Thyroid gland (tissue), 4 donors: ENCODE data around the gene CLVS2.

ENCODE experiments used
- POLR2A ChIP-seq, 2 donors: fragments of 450-650 bp; IDR thresholded peaks; one replicate each; pipeline ENCODE4 v1.6.1; 2017; ENCODE audit warnings: antibody characterized with exemption in 2 of 2, mild to moderate bottlenecking in 2 of 2, moderate library complexity in 1 of 2
- TF ChIP-seq, protein P1 (sequence below), 6 experiments: fragments of 200-600 bp in 3 of 6; fragments of 450-650 bp in 3 of 6; sonication (generic) in 3 of 6; IDR thresholded peaks; one replicate each; pipeline ENCODE4 v1.5.1; 2016 to 2019; ENCODE audit warnings: antibody characterized with exemption in 6 of 6, mild to moderate bottlenecking in 2 of 6, inconsistent platforms in 1 of 6, moderate library complexity in 1 of 6

DNA sequence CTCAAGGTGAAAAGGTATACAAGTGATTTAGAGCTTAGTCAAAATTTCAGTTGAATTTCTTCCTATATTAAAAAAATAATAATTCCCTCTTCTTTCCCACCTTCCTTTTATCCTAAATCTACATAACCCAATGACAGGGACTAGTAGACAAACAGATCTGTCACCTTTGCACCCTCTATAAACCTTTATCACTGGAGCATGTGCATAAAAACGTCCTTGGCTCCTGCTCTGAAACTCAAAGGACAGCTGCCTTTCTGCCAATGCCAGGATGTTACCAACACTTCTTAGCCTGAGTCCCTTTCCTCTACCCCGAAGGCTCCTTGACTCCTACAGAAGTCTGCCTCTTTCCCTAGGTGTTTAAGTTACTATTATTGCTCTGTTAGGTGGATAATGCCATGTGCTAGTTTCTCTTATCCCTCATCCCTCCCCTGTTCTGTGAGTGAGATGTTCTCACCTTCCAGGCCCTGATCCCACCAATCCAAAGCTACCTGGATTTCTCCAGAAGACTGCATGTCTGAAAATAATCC is 4.3 kb downstream of the CLVS2 start:
- TF ChIP-seq, protein P1, sequence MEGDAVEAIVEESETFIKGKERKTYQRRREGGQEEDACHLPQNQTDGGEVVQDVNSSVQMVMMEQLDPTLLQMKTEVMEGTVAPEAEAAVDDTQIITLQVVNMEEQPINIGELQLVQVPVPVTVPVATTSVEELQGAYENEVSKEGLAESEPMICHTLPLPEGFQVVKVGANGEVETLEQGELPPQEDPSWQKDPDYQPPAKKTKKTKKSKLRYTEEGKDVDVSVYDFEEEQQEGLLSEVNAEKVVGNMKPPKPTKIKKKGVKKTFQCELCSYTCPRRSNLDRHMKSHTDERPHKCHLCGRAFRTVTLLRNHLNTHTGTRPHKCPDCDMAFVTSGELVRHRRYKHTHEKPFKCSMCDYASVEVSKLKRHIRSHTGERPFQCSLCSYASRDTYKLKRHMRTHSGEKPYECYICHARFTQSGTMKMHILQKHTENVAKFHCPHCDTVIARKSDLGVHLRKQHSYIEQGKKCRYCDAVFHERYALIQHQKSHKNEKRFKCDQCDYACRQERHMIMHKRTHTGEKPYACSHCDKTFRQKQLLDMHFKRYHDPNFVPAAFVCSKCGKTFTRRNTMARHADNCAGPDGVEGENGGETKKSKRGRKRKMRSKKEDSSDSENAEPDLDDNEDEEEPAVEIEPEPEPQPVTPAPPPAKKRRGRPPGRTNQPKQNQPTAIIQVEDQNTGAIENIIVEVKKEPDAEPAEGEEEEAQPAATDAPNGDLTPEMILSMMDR (IDR thresholded peaks at IDR 0.05) = no peak
- TF ChIP-seq POLR2A (IDR thresholded peaks at IDR 0.05) = no peak
